Panc1 (cell line): ENCODE measurements around the gene ABCA7. TPM values are rescaled to one million over a fixed set of nuclear protein-coding genes. Genes with fewer than 3 reads are reported as not detected.

Experiments used
- ATAC-seq: fragments of 200-7000 bp; cut with Tn5 transposase; 2 replicates; pipeline ENCODE4 v1.9.1; 2020; ENCODE audit warnings: mild to moderate bottlenecking, moderate library complexity
- BruUV-seq: library from RNA; stranded (reverse); fragments of 400-500 nt; replicated peaks from 2 replicates; lab custom pipeline; 2021; lab: Mats Ljungman, UMichigan
- CTCF ChIA-PET: fragments of 300-600 bp; sonication (Branson Sonifier 250); formaldehyde crosslinking; loops from one replicate; lab custom pipeline; 2022; ENCODE audit warnings: antibody characterized with exemption; lab: Charles Lee
- POLR2A ChIA-PET: fragments of 300-600 bp; sonication (Branson Sonifier 250); formaldehyde crosslinking; loops from one replicate; lab custom pipeline; 2022; ENCODE audit warnings: antibody characterized with exemption; lab: Charles Lee
- DNase-seq: peaks from one replicate; pipeline ENCODE4 v3.0.0-alpha.2; 2010; ENCODE audit warnings: low read depth, low spot score
- H3K27ac ChIP-seq: 2 replicates; pipeline ENCODE4 v1.5.1; 2011; ENCODE audit warnings: mild to moderate bottlenecking, low read length, inconsistent platforms
- H3K27me3 ChIP-seq: fragments of 200-500 bp; sonication (Bioruptor generic); 2 replicates; pipeline ENCODE4 v1.6.0; 2014; ENCODE audit warnings: low read length, inconsistent platforms; ENCODE audit not compliant: control insufficient read depth, insufficient read depth
- H3K36me3 ChIP-seq: fragments of 200-500 bp; sonication (Bioruptor generic); 2 replicates; pipeline ENCODE4 v1.5.1; 2014; ENCODE audit warnings: inconsistent platforms, mild to moderate bottlenecking, low read length, moderate library complexity; ENCODE audit not compliant: control insufficient read depth, insufficient read depth
- H3K4me1 ChIP-seq: 2 replicates; pipeline ENCODE4 v1.5.1; 2011; ENCODE audit warnings: inconsistent platforms, mild to moderate bottlenecking, low read length, moderate library complexity; ENCODE audit not compliant: control insufficient read depth, insufficient read depth
- H3K4me3 ChIP-seq, 2 experiments: 2 replicates each; pipeline ENCODE4 v1.5.1; 2011 to 2012; ENCODE audit warnings: low read depth in 2 of 2, low read length in 2 of 2, mild to moderate bottlenecking in 2 of 2, inconsistent platforms in 1 of 2, moderate library complexity in 1 of 2
- H3K9me3 ChIP-seq: fragments of 200-500 bp; sonication (Bioruptor generic); 2 replicates; pipeline ENCODE4 v1.5.1; 2014; ENCODE audit warnings: low read depth, mild to moderate bottlenecking, inconsistent platforms, low read length, moderate library complexity; ENCODE audit not compliant: control insufficient read depth, insufficient read depth
- POLR2AphosphoS5 ChIP-seq: IDR thresholded peaks from 2 replicates; pipeline ENCODE4 v1.6.1; 2012; ENCODE audit warnings: mild to moderate bottlenecking, low read depth, low read length, moderate library complexity
- REST ChIP-seq, 2 experiments: IDR thresholded peaks; 2 replicates each; pipeline ENCODE4 v1.6.1; 2011 to 2012; ENCODE audit warnings: low read depth in 2 of 2, control low read depth in 1 of 2, low read length in 1 of 2, mild to moderate bottlenecking in 1 of 2, moderate library complexity in 1 of 2; ENCODE audit not compliant: insufficient read depth in 1 of 2
- SIN3A ChIP-seq: IDR thresholded peaks from 2 replicates; pipeline ENCODE4 v1.6.1; 2012; ENCODE audit warnings: low read depth, mild to moderate bottlenecking, low read length, moderate library complexity, borderline replicate concordance; ENCODE audit not compliant: insufficient read depth
- TCF7L2 ChIP-seq: IDR thresholded peaks from 2 replicates; pipeline ENCODE4 v1.6.1; 2011; ENCODE audit warnings: mild to moderate bottlenecking, low read depth, low read length, inconsistent platforms
- in situ Hi-C: cut with HindIII; loops from 2 replicates; pipeline ENCODE4 v1.10.0; 2016; ENCODE audit warnings: low sequenced_read_pairs, low pct_unique_long_range_greater_than_20kb
- intact Hi-C: fragments of 100-400 bp; cut with micrococcal nuclease; formaldehyde crosslinking; loops from one replicate; pipeline ENCODE4 v1.10.0; 2022; ENCODE audit not compliant: unreplicated experiment
- total RNA-seq: library from RNA; stranded (reverse); gene quantifications from one replicate; pipeline ENCODE4 v1.2.1, GENCODE V29; 2021; ENCODE audit not compliant: unreplicated experiment
- TF ChIP-seq, protein P1 (sequence below): fragments of 450-650 bp; IDR thresholded peaks from 2 replicates; pipeline ENCODE4 v1.5.1; 2017; ENCODE audit warnings: mild to moderate bottlenecking

The ABCA7 gene
- total RNA-seq, 1 experiment from 2014 or later, result 47.5 TPM

DNA sequence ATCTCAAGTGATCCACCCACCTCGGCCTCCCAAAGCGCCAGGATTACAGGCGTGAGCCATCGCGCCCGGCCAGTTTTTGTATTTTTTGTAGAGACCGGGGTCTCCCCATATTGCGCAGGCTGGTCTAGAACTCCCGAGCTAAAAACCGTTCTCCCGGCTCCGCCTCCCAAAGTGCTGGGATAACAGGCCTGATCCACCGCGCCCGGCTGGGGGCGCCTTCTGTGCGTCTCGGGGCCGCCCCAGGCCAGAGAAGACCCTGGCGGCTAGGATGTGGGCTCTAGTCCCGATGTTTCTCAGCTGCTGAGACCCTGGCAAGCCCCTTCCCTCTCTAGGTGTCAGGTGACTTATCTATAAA, 30.6 kb downstream of the ABCA7 start:
- Histone ChIP-seq H3K27me3 (no peaks in the 10 kb centered on the region), H3K4me1 (peaks cover 15% of the 10 kb centered on the region), H3K9me3 (no peaks in the 10 kb centered on the region), H3K27ac (no peak overlapping the region), H3K36me3 (no peaks in the 10 kb centered on the region; the same call in 1 of the 2 replicates), H3K4me3 (no peak overlapping the region)
- no TSS peak for BruUV-seq
- intact Hi-C loops (no loop called here), in situ Hi-C loops (no loop called here)
- no peak for TF ChIP-seq TCF7L2
- ChIA-PET CTCF (no interaction called here), POLR2A (no interaction called here)
- ATAC-seq (no peak), DNase-seq (no peak)

DNA sequence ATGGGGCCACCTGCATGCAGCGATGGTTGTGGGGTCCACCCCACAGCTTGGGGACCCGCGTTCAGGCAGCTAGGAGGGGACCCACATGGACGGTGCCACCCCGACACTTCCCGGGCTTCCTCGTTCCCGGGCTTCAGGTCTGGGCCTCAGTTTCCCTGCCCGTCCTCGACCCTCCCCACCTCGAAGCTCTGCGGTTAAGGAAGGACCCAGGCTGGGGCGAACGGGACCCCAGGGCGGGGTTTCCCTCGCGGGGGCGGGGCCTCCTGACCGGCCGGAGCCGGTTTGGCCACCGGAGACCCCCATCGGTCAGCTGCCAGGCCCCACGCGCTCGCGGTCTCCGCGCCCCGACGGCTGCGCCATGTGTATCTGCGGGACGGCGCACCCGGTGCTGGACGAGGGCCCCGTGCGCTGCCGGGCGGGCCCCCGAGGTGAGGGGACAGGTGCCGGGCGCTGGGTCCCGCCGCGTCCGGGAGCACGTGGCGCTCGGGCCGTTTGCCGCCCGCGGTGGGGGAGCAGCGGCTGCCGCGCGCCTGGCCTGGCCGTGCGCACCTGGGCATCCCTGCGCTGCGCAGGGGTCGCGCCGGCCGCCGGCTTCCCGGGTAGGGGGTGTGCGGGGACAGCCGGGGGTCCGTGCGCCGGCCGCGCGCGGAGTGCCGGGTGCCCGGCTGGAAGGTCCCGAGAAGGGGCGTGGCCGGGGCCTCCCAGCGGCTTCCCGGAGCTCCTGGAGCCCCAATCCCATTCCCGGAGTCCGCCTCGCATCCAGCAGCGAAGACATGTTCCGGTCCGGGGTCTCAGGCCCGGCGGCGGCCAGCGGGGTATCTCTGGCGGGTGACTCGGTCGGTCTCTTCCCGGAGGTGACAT, 31.3 kb downstream of the ABCA7 start:
- H3K27me3 ChIP-seq, result no peaks in the 10 kb centered on the region
- no peak overlapping the region for H3K27ac ChIP-seq
- H3K36me3 ChIP-seq, result no peaks in the 10 kb centered on the region; the same call in 1 of the 2 replicates
- intact Hi-C loops, result no loop called here
- BruUV-seq, result no TSS peak
- H3K4me3 ChIP-seq, result no peak overlapping the region
- H3K4me1 ChIP-seq, result peaks cover 9% of the 10 kb centered on the region
- in situ Hi-C loops, result no loop called here
- ChIA-PET POLR2A (no interaction called here), CTCF (no interaction called here)
- TF ChIP-seq, protein P1, sequence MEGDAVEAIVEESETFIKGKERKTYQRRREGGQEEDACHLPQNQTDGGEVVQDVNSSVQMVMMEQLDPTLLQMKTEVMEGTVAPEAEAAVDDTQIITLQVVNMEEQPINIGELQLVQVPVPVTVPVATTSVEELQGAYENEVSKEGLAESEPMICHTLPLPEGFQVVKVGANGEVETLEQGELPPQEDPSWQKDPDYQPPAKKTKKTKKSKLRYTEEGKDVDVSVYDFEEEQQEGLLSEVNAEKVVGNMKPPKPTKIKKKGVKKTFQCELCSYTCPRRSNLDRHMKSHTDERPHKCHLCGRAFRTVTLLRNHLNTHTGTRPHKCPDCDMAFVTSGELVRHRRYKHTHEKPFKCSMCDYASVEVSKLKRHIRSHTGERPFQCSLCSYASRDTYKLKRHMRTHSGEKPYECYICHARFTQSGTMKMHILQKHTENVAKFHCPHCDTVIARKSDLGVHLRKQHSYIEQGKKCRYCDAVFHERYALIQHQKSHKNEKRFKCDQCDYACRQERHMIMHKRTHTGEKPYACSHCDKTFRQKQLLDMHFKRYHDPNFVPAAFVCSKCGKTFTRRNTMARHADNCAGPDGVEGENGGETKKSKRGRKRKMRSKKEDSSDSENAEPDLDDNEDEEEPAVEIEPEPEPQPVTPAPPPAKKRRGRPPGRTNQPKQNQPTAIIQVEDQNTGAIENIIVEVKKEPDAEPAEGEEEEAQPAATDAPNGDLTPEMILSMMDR, result no peak
- TF ChIP-seq TCF7L2 (no peak), REST (IDR thresholded peaks at IDR 0.05; ENCODE audit: insufficient read depth in 1 of 2, low read depth in 2 of 2, low read length in 1 of 2) (no peak), POLR2AphosphoS5 (no peak), SIN3A (no peak)
- ATAC-seq, result no peak
- H3K9me3 ChIP-seq, result no peaks in the 10 kb centered on the region
- no peak for DNase-seq
